NCI-H2029 treated with DMSO at 0.1 percent for 48 hours (cell line): ENCODE measurements around the gene CMTM2.
"Not testable (repeated sequence)": the region's sequence is repeated elsewhere in the genome, so short reads cannot be mapped to it uniquely, and the experiment has no call there.

ENCODE experiments used
- DNase-seq: peaks from one replicate; lab custom pipeline; 2025; lab: John Stamatoyannopoulos, UW

CMTM2 gene

GRCh38 chr16:66552286-66553177 lies 26.7 kb upstream of the CMTM2 start, which contains the start of gene CKLF:
TSS of gene CKLF (plus strand) at chr16:66552576. CDS start at chr16:66552716, 140 bp downstream.
- DNase-seq = peak; percentile 31

GRCh38 chr16:66553223-66553622 lies 26.0 kb upstream of the CMTM2 start:
- no peak for DNase-seq

- DNase-seq = no peak
These were observed 25.2 kb upstream of the CMTM2 start for GRCh38 chr16:66554021-66554420.

DNA sequence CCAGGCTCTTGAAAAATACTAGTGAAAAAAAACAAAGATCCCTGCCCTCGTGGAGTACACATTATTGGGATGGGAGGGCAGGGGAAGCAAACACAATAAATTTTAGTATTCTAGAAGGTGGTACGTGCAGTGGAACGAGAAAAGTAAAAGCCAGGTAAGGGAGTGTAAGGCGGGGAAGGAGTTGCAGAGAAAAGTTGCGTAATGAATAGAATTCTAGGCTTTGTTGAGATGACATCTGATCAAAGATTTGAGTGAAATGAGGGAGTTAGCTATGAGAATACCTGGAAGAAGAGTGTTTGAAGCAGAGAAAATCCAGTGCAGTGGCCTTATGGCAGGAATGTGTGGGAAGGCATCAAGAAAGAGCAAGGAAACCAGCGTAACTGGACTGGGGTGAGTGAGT lies 24.8 kb upstream of the CMTM2 start:
- no peak for DNase-seq

GRCh38 chr16:66560107-66560506 lies 19.2 kb upstream of the CMTM2 start:
- DNase-seq = no peak

GRCh38 chr16:66561381-66562080 lies 17.7 kb upstream of the CMTM2 start:
- no peak for DNase-seq

DNA sequence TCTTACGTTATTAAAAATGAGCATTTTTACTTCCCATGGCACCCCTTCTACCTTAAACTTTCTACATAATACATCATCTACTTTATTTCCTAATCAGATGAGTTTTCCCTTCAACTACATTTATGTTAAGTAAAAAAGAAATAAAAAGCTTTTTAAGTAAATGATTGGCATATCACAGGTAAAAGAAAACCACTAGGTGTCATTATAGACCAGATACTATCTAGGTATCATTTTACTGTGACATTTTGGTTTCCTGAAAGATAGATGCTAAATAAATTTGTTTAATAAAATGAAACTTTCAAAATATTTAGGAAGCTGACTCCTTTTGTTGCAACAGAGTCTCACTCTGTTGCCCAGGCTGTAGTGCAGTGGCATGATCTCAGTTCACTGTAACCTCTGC lies 16.9 kb upstream of the CMTM2 start:
- no peak for DNase-seq

- DNase-seq = no peak
These were observed 16.3 kb upstream of the CMTM2 start for GRCh38 chr16:66562986-66563385.

- DNase-seq = no peak
These were observed 15.5 kb upstream of the CMTM2 start for GRCh38 chr16:66563574-66564334.

DNA sequence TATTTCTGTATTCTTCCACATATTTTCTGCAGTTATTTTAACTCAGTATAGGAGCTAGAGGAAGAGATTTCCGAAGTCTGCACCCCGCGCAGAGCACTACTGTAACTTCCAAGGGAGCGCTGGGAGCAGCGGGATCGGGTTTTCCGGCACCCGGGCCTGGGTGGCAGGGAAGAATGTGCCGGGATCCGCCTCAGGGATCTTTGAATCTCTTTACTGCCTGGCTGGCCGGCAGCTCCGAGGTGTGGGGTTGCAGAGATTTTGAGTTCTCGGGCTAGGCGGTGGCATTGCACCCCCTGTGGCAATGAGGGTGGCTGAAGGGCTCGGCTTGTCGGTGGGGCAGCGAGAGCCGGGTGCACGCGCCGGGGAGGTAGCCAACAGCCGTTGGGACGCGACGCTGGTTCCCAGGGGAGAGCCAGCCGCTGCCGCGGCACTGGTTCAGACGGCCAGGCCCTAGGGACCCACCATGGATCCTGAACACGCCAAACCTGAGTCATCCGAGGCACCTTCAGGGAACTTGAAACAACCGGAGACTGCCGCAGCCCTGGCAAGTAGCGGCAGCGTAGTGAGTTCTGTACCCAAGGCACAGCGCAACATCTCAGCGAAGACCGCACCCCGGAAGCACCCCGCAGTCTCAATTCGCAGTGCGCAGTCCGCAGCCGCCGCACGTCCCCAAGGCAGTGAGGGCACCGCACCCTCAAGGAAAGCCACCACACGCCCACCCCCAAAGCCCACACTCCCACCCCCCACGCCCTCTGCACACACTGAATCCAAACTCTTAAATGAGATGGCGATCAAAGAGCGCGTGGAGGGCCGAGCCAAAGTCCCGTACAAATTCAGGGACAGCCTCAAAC lies 13.0 kb upstream of the CMTM2 start, which contains the start of gene CMTM1:
CMTM1 (plus strand) TSS at position 389 of the 851 bp plus-strand sequence; CDS start at position 464, 75 bp downstream.
- no peak for DNase-seq

DNA sequence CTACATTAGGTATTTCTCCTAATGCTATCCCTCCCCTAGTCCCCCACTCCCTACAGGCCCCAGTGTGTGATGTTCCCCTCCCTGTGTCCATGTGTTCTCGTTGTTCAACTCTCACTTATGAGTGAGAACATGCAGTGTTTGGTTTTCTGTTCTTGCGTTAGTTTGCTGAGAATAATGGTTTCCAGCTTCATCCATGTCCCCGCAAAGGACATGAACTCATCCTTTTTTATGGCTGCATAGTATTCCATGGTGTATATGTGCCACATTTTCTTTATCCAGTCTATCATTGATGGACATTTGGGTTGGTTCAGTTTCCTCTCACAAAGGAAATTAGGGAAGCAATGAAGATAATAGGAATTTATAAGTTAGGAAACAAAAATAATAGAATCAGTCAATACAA lies 12.0 kb upstream of the CMTM2 start:
- DNase-seq = not testable (repeated sequence)

DNA sequence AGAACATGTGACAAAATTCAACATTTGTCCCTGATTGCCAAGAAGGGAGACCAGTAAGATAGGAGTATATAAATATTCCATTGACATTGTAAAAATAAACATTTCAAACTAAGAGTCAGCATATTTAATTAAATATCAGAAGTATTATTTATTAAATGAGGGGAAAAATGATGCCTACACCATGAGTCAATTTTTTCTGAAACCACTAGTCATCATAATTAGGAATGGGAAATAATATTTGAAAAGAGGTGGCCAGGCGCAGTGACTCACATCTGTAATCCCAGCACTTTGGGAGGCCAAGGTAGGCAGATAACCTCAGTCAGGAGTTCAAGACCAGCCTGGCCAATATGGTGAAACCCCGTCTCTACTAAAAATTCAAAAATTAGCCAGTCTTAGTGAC lies 10.9 kb upstream of the CMTM2 start:
- DNase-seq = no peak

DNA sequence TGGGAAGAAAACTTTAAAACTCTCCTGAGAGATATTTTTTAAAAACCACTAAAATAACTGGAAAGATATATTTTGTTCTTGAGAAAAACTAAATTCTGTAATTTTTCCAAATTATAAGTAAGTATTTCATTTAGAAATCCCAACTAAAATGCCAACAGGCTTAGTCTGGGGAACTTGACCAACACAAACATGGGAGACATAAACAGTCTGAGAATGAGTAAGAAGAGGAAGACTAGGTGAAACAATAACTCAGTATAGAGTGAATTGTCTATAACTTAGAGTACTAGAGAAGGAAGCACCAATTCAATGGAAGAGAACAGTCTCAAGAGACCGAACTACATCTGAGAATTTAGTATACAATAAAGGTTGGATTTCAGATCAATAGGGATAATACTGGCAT lies 10.1 kb upstream of the CMTM2 start:
- no peak for DNase-seq

GRCh38 chr16:66569827-66570405 lies 9.3 kb upstream of the CMTM2 start:
- DNase-seq = no peak

GRCh38 chr16:66572356-66572755 lies 6.9 kb upstream of the CMTM2 start:
- DNase-seq = no peak

GRCh38 chr16:66574081-66574480 lies 5.2 kb upstream of the CMTM2 start:
- no peak for DNase-seq

DNA sequence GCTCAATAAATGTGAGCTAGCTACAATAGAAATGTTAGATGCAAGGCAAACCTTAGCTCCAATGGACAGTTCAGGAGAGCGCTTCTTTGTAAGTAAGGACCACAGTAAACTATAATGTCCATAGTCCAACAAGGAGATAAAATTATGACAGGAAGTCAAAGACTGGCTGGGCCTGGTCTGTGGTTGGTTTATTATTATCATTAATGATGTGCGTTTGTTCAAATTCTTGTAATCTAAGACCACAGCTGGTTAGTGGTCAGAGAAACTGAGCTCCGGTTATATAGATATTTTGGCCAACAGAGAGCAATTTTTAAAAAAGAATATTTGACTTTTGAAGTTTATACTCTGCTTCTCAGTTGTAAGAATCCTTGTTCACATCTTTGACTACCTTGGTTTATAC lies 4.7 kb upstream of the CMTM2 start:
- no peak for DNase-seq

- no peak for DNase-seq
These were observed 4.2 kb upstream of the CMTM2 start for GRCh38 chr16:66575060-66575459.

- DNase-seq = no peak
These were observed 3.0 kb upstream of the CMTM2 start for GRCh38 chr16:66576296-66576695.

DNA sequence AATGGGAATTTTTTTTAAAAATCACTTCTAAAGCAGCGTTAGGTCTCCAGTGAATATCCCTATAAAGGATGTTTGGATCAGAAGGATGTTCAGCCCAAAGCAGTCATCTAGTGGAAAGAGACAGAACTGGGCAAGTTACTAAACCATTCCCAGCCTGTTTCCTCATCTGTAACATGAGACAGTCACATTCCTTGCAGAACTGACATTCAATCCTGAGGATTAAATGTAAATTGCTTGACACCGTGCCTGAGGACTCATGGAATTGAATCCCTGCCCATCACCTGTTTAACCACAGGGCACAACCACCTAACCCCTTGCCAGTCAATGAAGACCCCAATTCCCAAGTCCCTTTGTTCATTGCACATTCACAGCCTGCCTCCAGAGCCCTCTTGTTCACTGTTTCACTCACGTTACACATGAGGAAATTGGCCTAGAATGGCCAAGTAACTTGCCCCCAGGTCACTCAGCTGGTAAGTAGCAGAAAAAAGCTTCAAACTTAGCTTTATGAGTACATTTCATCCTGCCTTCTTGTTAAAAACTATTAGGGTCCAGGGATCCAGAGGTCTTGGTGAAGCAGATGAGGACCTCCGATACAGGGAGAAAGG lies 1.4 kb downstream of the CMTM2 start:
- DNase-seq = no peak
